ENCODE results near the gene TCEA2. TPM values are rescaled to one million over a fixed set of nuclear protein-coding genes. Genes with fewer than 3 reads are reported as not detected.

The TCEA2 gene
- total and polyA plus RNA-seq, 2 of the 13 experiments (the other 11 are each of a cell fraction or from before 2014, with no cell fraction given): 28.1 to 33.7 TPM

GRCh38 chr20:64053841-64054661 is 8.9 kb upstream of the TCEA2 start (continued):
- TF ChIP-seq ZNF670 (CRISPR knock-in tag; IDR thresholded peaks at IDR 0.05; ENCODE audit: borderline replicate concordance) (no peak), E2F2 (CRISPR knock-in tag; IDR thresholded peaks at IDR 0.05; ENCODE audit: borderline replicate concordance) (peak; percentile 54; the same call in 1 of the 2 replicates), ZNF3 (CRISPR knock-in tag; IDR thresholded peaks at IDR 0.05) (peak; percentile 31; the same call in 1 of the 2 replicates), ZBTB21 (CRISPR knock-in tag; IDR thresholded peaks at IDR 0.05) (no peak; the same call in none of the 2 replicates), PHF21A (CRISPR knock-in tag; IDR thresholded peaks at IDR 0.05) (peak; percentile 96), ZSCAN31 (CRISPR knock-in tag; IDR thresholded peaks at IDR 0.05; ENCODE audit: low read depth) (peak; percentile 27; the same call in 1 of the 2 replicates), ZNF816 (CRISPR knock-in tag; IDR thresholded peaks at IDR 0.05; ENCODE audit: borderline replicate concordance) (no peak), PHF8 (CRISPR knock-in tag; IDR thresholded peaks at IDR 0.05) (peak; percentile 71), SIX1 (CRISPR knock-in tag; IDR thresholded peaks at IDR 0.05; ENCODE audit: borderline replicate concordance) (no peak), YEATS4 (CRISPR knock-in tag; IDR thresholded peaks at IDR 0.05; ENCODE audit: borderline replicate concordance) (peak; percentile 82), NONO (IDR thresholded peaks at IDR 0.05) (no peak), NONO (CRISPR knock-in tag; conservative IDR thresholded peaks at IDR 0.05) (peak; percentile 68; the same call in 1 of the 2 replicates), RARA (CRISPR knock-in tag; IDR thresholded peaks at IDR 0.05) (peak; percentile 9; the same call in 1 of the 2 replicates), GMEB1 (CRISPR knock-in tag; IDR thresholded peaks at IDR 0.05; ENCODE audit: borderline replicate concordance) (peak; percentile 54; the same call in 1 of the 2 replicates), RFXAP (CRISPR knock-in tag; IDR thresholded peaks at IDR 0.05; ENCODE audit: borderline replicate concordance) (peak; percentile 62; the same call in 1 of the 2 replicates), MXD4 (CRISPR knock-in tag; IDR thresholded peaks at IDR 0.05) (peak; percentile 65; the same call in 1 of the 2 replicates), YEATS2 (CRISPR knock-in tag; IDR thresholded peaks at IDR 0.05; ENCODE audit: borderline replicate concordance) (peak; percentile 82), AFF4 (CRISPR knock-in tag; IDR thresholded peaks at IDR 0.05) (peak; percentile 52; the same call in 1 of the 2 replicates), JUN (CRISPR knock-in tag; IDR thresholded peaks at IDR 0.05) (0 out of 2 replicates have a peak, but pooled peaks have one; percentile 2), EP300 (IDR thresholded peaks at IDR 0.05; ENCODE audit: low read depth in 2 of 2, low read length in 2 of 2) (peak; percentile 49 to 61; a peak in 3 of 4 replicates), EP300 (CRISPR knock-in tag; IDR thresholded peaks at IDR 0.05; ENCODE audit: borderline replicate concordance) (peak; percentile 42), ZNF383 (CRISPR knock-in tag; IDR thresholded peaks at IDR 0.05; ENCODE audit: borderline replicate concordance) (no peak), HOXA5 (CRISPR knock-in tag; IDR thresholded peaks at IDR 0.05) (peak; percentile 89)
